ENCODE measurements around the gene SZT2.

The SZT2 gene

DNA sequence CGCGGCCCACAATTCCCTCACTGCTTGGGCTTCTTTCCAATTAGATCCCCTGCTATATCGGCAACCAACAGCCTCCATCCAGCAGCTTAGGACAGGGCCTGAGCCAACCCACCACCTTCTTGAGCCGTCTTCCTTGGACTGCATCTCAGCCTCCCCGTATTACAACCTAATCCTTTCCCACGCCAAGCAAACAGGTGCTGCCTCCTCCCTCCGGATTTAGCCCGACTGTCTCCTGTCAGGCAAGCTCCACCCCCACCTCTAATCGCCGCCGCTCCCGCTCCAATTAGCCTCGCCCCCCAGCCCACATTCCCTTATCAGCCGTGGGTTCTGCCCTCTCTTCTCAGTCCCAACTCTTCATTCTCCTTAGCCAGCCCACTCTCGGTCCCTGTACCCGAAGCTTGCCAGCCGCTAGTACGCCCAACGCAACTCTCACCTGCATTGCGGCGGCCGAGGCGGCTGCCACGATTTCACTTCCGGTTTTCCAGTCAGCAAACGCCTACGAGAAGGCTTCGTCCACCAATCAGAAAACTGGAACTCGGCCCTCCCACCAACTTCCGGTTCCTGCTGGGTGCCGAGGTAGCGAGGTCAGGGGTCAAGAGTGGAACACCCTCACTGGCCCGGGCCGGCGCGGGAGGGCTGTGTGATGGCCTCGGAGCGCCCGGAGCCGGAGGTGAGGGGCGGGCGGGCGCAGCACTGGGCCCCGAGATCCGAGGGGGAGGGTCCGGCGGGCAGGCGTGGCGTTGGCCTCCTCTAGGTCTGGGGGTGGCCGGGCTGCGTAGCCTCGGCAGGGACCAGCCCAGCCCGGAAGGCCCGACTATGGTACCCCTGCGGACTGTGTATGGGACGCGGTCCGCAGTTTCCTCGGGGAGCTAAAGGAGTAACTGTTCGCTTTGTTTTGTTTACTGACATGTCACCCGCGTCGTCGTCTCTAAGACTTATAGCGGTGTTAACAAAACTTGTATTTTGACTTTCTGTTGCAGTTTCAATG lies at the start of gene SZT2, which contains the start of gene MED8:
TSS of gene SZT2 (plus strand) at position 574 of the 988 bp plus-strand sequence. CDS start at position 644, 70 bp downstream.
TSS of gene MED8 (minus strand) at position 475 of the 988 bp plus-strand sequence. CDS start at position 439, 36 bp downstream.
- peak; percentile 77 for DNase-seq

DNA sequence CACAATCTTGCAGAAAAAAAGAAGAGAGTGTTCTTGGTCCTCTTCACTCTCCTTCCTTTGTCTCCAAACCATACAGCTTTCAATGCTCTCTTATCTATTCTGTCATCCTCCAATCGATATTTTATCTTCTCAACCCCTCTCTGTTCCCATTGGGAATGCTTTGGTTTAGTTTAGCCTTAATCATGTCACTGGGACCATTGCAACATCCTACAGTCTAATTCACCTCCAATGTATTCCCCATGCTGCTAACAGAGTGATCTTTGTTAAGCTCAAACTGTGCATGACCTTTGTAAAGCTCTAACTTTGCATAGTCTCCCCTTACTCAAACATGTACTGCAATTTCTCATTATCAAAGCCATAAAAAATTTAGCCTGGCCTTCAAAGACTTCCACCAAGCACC lies 49.1 kb upstream of the SZT2 start:
- no peak for DNase-seq

- no peak for DNase-seq
Measured at GRCh38 chr1:43344267-43344850, 45.3 kb upstream of the SZT2 start.

DNA sequence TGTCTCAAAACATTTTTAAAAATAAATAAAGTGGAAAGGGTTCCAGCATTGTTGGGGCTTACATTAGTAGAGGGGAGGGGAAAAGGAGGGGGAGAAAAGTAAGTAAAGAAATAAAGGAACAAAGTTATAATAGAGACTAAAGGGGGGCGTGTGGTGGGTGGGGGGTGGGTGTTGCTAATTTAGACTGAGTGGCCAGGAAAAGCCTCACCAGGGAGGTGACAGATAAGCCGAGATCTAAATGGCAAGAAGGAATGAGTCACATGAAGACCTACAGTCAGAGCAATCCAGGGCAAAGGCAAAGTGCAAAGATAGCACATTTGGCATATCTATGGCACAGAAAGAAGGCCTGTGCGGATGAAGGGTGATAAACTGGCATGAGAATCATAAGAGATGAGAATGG lies 44.6 kb upstream of the SZT2 start:
- DNase-seq: no peak

GRCh38 chr1:43346636-43347035 lies 43.1 kb upstream of the SZT2 start:
- DNase-seq: no peak

GRCh38 chr1:43348343-43348808 lies 41.3 kb upstream of the SZT2 start:
- DNase-seq: no peak

GRCh38 chr1:43348809-43349593 lies 40.7 kb upstream of the SZT2 start:
- no peak for DNase-seq

DNA sequence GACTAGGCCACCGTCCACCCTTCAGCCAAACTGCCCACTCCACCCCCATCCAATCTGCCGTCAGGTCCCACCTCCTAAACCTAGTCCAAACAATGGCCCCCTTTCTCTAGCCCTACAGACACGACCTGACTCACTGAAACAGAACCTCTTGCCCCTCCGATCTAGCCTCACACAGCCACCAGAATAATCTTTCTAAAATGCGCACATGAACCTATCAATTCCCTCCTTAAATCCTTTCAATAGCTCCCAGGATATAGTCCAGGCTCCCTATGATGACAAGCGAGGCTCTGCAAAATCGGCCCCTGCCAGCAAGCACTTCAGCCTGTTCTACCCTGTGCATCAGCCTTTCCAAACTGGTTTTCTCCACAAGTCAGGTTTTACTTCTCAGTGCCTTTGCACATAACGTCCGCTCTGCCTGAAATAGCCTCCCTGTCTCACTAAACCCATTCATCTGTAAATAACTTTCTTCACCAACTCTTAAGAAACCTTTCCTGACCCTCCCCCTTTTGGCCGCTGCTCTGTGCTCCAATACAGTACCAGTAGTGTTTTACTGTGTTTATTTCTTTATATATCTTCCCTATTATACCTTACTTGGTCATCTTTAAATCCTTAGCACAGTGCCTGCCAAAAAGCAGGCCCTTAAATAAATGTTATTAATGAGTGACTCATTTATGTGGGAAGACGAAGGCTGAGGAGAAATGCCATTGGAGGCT lies 39.9 kb upstream of the SZT2 start:
- DNase-seq: no peak

- DNase-seq: no peak
Measured at GRCh38 chr1:43350976-43351375, 38.7 kb upstream of the SZT2 start.

DNA sequence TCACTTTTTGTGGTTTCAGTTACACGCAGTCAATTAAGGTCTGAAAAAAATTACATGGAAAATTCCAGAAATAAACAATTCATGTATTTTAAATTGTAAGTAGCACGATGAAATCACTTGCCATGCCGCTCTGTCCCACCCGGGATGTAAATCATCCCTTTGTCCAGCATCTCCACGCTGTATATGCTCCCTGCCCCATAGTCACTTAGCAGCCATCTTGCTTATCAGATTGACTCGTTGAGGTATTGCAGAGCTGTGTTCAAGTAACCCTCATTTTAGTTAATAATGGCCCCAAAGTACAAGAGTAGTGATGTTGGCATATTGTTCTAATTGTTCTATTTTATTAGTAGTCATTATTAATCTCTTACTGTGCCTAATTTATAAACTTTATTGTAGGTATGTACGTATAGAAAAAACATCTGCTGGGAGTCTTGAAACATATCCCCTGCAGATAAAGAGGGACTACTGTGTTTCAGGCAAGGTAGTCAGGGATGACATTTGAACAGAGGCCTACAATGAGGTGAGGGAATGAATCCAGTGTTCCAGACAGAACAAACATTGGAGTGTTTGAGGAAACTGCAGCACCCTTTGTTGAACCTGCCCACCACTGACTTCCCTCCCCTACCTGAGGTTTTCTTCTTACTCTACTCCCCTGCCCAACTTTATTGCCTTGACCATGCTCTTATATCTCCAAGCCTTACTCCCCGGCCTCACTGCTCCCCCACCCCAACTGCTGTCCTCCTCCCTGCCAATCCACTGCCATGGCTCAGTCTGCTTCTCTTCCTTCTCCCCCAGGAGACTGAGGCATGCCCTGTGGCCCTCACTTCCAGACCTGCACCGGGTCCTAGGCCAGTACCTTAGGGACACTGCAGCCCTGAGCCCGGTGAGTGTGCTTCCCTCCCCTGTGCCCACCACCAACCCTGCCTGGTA lies 38.0 kb upstream of the SZT2 start:
- DNase-seq: no peak

- no peak for DNase-seq
Measured at GRCh38 chr1:43352351-43352705, 37.4 kb upstream of the SZT2 start.

DNA sequence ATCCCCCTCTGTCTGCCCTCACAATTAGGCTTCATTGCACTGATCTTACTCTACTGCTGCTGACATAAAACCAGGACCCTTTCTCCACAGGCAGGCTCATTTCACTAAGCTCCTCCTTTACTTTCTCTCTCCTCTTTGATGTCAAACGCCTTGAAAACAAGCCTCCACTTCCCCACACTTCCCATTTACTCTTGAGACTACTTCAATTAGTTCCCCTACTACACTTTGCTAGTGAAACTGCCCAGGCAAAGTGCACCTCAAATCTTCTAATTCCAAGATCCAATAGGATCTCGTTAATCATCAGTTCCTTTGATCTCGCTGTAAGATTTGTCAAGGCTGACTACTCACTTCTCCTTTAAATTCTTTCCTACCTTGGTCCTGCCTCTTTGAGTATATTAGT lies 36.8 kb upstream of the SZT2 start:
- no peak for DNase-seq

DNA sequence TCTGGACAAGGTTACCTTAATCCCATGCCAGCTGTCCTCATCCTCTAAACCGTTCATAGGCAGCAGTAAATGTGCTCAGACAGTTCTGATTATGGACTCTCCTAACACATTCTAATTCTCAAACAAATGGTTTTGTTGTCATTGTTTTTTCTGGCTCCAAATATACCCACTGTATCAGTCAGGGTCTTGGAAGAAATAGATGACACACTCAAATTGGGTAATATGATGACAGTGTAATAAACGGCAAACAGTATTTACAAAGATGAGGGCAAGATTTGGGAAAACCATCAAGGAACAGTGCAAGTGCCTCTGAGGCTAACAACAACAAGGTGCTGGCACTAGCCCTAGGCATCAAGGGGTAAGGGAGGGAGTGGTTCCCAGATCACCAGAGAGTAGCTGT lies 35.2 kb upstream of the SZT2 start:
- DNase-seq: no peak

DNA sequence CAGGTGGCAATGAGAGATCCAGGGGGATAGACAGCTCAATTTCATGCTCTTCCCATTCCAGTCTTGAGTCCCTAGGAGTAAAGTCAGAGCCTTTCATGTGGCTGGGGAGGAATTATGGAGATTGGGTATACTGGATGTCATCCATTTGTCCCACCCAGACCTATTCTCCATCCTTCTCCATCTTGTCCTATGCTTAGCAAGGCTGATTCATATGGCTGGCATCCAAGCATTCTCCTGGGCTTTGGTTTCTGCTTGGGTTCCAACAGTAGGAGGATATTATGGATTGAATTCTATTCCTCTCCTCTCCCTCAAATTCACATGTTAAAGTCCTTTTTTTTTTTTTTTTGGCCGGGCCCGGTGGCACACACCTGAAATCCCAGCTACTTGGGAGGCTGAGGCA lies 34.8 kb upstream of the SZT2 start:
- DNase-seq: no peak

DNA sequence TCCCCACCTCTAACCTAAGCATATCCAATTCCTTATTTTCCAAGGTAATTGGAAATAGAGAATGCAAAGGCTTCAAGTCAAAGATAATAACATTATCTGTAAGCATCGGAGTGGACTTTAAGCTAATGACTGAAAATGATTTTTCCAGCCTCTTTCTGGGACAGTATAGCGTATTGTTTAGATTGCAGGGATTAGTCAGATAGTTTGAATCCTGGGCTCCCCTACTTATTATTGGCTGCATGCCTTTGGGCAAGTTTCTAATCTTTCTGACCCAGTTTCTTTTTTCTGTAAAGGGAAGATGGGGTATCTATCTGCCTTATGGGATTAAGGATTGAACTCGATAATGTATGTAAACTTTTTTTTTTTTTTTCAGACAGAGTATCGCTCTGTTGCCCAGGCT lies 32.4 kb upstream of the SZT2 start:
- no peak for DNase-seq

- no peak for DNase-seq
Measured at GRCh38 chr1:43358121-43358745, 31.5 kb upstream of the SZT2 start.

- peak; percentile 97 for DNase-seq
Measured at GRCh38 chr1:43358746-43359693, 30.7 kb upstream of the SZT2 start, which contains the start of gene CDC20. TSS of gene CDC20 (plus strand) at chr1:43358981. CDS start at chr1:43359216, 235 bp downstream.

DNA sequence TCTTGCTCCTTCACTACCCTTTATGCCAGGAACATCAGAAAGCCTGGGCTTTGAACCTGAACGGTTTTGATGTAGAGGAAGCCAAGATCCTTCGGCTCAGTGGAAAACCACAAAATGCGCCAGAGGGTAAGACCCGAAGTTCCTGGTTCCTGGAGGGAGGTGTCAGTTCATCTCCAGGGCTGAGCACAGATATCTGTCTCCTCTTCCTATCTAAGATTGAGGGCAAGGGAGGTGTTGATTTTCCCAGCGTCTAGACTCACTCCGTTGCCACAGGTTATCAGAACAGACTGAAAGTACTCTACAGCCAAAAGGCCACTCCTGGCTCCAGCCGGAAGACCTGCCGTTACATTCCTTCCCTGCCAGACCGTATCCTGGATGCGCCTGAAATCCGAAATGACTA lies 30.0 kb upstream of the SZT2 start:
- DNase-seq: no peak

- DNase-seq: no peak
Measured at GRCh38 chr1:43360616-43361015, 29.1 kb upstream of the SZT2 start.
